Inferior parietal cortex (tissue), 1 donor: ENCODE results near the gene SPRR2B.
"Not testable (repeated sequence)": the region's sequence is repeated elsewhere in the genome, so short reads cannot be mapped to it uniquely, and the experiment has no call there.

Experiments used
- DNase-seq: peaks from one replicate; pipeline ENCODE4 v3.0.0-alpha.2; 2016; ENCODE audit errors: extremely low spot score

SPRR2B gene

DNA sequence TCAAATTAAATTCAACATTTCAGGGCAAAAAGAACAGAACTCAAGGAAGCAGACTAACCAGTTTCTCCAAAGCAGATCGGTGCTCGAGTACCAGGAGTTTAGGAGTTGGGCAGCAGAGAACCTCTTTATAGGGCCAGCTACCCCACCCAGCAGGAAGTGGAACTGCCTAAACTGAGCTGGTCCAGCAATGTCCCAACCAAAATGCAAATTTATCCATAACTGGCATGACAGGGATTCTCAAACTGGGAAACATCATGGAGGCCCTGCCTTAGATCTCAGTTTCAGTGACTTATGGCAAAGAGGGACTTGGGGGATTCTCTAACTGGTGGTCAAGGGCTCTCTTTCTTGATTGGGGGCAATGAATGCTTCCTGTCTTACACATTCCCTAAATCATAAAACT is at the start of gene SPRR2B:
SPRR2B (minus strand) TSS at position 101 of the 400 bp plus-strand sequence. CDS start 772 bp downstream, outside the sequence.
- DNase-seq = no peak

DNA sequence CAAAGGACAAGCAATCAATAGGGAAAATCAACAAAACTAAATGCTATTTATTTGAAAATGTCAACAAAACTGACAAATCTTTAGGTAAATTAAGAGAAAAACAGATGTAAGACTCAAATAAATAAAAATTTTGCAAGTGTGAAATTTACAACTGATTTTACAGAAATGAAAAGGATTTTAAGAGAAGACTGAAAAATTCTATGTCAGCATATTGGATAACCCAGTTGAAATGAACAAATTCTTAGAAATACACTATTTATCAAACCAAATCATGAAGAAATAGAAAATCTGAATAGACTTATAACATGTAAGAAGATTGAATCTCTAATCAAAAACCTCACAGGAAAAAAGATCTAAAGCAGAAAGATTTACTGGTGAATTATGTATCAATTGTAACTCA is 49.5 kb upstream of the SPRR2B start:
- no peak for DNase-seq

GRCh38 chr1:153119491-153119971 is 48.1 kb upstream of the SPRR2B start:
- DNase-seq = no peak

DNA sequence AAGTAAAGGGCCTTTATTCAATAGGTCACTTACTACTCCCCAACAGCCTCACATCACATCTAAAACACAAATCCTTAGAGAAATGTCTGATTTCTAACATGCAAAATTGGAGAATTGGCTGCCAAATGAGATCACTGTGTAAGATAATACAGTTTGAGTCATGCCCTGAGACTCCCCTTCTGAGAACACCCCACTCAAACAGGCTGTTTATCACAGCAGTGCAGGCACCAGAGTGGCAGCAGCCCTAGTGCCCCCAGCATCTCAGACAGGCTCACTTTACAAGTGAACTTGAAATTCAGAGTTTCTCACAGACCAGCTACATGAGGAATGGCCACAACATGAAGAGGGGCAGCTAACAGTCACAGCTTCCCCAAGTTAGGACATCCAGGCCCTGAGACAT is 43.9 kb upstream of the SPRR2B start:
- DNase-seq = not testable (repeated sequence)

GRCh38 chr1:153113416-153113815 is 42.0 kb upstream of the SPRR2B start, which contains the start of gene SPRR2F:
TSS of gene SPRR2F (minus strand) at chr1:153113516. CDS start at chr1:153112733, 783 bp downstream.
- DNase-seq = no peak

DNA sequence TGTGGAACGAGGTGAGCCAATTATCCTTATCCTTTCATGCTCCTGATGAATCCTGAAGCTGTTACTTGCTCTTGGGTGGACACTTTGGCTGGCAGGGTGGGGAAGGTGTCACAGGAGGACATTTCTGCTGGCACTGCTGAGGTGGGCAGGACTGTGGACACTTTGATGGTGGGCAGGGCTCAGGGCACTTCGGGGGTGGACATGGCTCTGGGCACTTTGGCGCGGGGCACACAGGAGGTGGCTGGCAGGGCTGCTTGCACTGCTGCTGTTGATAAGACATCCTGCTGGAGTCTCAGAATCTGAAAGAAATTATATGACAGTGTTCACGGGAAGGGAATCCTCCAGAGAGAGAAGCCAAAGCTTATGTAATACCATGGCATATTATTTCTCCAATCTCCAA is 41.0 kb upstream of the SPRR2B start:
- not testable (repeated sequence) for DNase-seq

- DNase-seq = no peak
Measured at GRCh38 chr1:153100245-153100644, 28.8 kb upstream of the SPRR2B start.

GRCh38 chr1:153099461-153100045 is 28.1 kb upstream of the SPRR2B start:
- DNase-seq = no peak

GRCh38 chr1:153095764-153096163 is 24.4 kb upstream of the SPRR2B start:
- DNase-seq = no peak

DNA sequence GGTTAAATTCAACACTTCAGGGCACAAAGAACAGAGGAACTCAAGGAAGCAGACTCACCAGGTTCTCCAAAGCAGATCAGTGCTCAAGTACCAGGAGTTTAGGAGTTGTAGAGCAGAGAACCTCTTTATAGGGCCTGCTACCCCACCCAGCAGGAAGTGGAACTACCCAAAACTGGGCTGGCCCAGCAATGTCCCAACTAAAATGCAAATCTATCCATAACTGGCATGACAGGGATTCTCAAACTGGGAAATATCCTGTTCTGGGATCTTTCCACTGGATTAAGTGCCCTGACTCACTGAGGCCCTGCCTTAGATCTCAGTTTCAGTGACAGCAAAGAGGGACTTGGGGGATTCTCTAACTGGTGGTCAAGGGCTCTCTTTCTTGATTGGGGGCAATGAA is 23.0 kb upstream of the SPRR2B start, which contains the start of gene SPRR2E:
SPRR2E (minus strand) TSS at position 101 of the 400 bp plus-strand sequence. CDS start 775 bp downstream, outside the sequence.
- no peak for DNase-seq

DNA sequence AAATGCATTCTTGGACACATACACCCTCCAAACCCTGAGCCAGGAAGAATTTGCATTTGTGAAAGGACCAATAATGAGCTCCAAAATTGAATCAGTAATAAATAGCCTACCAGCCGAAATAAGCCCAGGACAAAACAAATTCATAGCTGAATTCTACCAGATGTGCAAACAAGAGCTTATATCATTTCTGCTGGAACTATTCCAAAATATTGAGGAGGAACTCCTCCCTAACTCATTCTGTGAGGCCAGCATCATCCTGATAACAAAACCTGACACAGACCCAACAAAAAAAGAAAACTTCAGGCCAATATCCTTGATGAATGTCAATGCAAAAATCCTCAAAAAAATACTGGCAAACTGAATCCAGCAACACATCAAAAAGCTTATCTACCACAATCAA is 16.2 kb upstream of the SPRR2B start:
- no peak for DNase-seq

- DNase-seq = no peak
Measured at GRCh38 chr1:153081736-153082135, 10.3 kb upstream of the SPRR2B start.

DNA sequence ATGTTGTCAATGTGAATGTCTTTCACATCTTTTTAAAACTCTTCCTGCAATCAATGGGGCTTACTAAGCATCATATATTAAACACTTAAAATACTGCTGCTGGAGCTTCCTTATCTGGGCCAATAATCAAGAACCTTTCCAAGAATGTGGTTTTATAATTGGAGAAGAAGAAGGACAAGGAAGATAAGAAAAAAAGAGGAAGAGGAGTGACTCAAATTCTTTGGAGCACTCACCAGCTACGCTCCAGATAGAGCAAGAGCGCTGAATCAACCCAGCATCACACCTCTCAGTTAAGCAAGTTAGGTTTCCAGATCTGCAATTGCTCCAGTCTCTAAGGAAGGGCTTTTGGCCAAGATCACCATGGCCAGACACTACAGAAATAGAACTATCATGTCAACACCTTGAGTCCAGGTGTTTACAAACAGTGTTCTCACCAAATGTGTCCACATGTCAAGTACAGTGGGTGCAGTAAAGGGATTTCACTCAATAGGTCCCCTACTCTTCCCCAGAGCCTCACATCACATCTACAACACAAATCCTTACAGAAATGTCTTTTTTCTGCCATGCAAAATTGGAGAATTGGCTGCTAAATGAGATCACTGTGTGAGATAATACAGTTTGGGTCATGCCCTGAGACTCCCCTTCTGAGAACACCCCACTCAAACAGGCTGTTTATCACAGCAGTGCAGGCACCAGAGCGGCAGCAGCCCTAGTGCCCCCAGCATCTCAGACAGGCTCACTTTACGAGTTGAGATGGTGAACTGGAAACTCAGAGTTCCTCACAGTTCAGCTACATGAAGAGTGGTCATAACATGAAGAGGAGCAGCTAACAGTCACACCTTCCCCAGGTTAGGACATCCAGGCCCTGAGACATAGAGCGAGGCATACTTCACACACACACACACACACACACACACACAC is 1.7 kb upstream of the SPRR2B start:
- DNase-seq = no peak

DNA sequence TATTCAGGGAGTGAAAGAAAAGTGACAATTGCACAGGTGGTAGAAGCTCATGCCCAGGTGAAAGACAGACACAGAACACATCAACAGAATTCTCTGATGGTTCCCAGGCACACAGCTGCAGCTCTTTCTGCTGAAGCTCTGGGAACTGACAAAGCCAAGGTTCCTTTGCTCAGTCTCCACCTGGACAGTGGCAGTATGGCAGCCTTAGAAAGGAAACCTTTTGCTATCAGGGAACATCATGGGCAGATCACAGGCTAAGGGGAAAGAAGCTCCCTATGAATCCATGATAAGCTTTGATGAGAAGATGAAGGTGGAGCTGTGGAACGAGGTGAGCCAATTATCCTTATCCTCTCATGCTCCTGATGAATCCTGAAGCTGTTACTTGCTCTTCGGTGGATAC is 1.2 kb downstream of the SPRR2B start:
- DNase-seq = no peak

DNA sequence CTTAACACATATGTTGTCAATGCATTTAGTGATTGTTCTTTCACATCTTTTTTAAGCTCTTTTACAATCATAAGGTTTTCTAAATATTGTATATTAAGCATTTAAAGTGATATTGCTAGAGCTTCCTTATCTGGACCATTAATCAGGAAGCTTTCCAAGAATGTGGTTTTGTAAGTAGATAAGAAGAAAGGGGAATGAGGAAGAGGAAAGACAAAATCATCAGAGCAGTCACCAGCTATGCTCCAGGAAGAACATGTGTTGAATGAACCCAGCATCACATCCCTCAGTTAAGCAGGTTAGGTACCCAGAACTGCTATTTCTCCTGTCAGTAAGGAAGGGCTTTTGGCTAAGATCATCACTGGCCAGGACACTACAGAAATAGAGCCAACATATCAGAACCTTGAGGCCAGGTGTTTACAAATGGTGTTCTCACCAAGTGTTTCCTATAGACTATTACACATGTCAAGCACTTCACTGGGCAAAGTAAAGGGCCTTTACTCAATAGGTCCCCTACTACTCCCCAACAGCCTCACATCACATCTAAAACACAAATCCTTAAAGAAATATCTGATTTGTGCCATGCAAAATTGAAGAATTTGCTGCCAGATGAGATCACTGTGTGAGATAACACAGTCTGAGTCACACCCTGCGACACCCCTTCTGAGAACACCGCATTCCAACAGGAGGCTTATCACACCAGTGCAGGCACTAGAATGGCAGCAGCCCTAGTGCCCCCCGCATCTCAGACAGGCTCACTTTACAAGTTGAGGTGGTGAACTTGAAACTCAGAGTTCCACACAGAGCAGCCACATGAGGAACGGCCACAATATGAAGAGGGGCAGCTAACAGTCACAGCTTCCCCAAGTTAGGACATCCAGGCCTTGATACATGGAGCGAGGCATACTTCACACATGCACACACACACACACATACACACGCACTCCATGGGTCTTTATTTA is 12.3 kb downstream of the SPRR2B start:
- DNase-seq = no peak

GRCh38 chr1:153058154-153058553 is 13.3 kb downstream of the SPRR2B start:
- no peak for DNase-seq

- DNase-seq = no peak
Measured at GRCh38 chr1:153057375-153057774, 14.0 kb downstream of the SPRR2B start, which contains the start of gene SPRR2A. TSS of gene SPRR2A (minus strand) at chr1:153057512. CDS start at chr1:153056735, 777 bp downstream.

DNA sequence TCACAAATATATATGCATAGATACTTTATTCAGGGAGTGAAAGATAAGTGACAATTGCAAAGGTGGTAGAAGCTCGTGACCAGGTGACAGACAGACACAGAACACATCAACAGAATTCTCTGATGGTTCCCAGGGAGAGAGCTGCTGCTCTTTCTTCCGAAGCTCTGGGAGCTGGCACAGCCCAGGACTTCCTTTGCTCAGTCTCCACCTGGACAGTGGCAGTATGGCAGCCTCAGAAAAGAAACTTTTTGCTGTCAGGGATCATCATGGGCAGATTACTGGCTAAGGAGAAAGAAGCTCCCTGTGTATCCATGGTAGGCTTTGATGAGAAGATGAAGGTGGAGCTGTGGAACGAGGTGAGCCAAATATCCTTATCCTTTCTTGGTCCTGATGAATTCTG is 15.3 kb downstream of the SPRR2B start:
- not testable (repeated sequence) for DNase-seq

DNA sequence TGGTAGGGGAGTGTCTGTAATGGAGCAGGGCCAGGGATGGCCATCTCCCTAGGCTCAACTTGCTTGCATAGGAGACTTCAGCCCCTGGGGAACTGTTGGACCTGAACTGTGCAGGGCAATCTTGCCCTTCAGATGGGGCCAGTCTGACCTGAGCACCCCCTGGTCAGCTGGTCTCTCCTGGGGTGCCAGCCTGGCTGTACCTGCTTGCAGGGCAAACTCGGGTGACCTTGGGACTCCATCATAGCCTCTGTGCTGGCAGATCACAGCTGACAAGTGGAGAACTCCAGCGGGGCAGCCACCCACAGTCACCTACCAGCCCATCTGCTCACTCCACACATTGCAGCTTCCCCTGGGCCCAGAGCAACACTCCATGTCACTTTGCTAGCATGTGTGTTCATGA is 22.2 kb downstream of the SPRR2B start:
- no peak for DNase-seq

- no peak for DNase-seq
Measured at GRCh38 chr1:153040950-153041631, 30.3 kb downstream of the SPRR2B start, which contains the start of gene SPRR2D. TSS of gene SPRR2D (minus strand) at chr1:153041120. CDS start at chr1:153040346, 774 bp downstream.

GRCh38 chr1:153035211-153035610 is 36.2 kb downstream of the SPRR2B start:
- no peak for DNase-seq
